Effector memory CD8-positive, alpha-beta T cell (primary cell): ENCODE data around the gene KRT27.

Experiments used
- ATAC-seq: fragments of 150-1000 bp; cut with Tn5 transposase; replicated peaks from 2 replicates; pipeline ENCODE4 v1.10.0; 2021; ENCODE audit warnings: mild to moderate bottlenecking, moderate library complexity
- DNase-seq, 3 experiments: peaks; one replicate each; pipeline ENCODE4 v3.0.0; 2021
- H3K27ac Mint-ChIP-seq, 2 donors: one replicate each; pipeline ENCODE4 v1.8.0; 2022; ENCODE audit warnings: mild to moderate bottlenecking in 2 of 2, mixed read lengths in 2 of 2, moderate library complexity in 2 of 2
- H3K27me3 Mint-ChIP-seq, 2 donors: one replicate each; pipeline ENCODE4 v1.8.0; 2022; ENCODE audit warnings: mixed read lengths in 2 of 2
- H3K36me3 Mint-ChIP-seq: one replicate; pipeline ENCODE4 v1.8.0; 2022; ENCODE audit warnings: mild to moderate bottlenecking, moderate library complexity, mixed read lengths; ENCODE audit not compliant: insufficient read depth
- H3K4me1 Mint-ChIP-seq, 2 donors: one replicate each; pipeline ENCODE4 v1.8.0; 2022; ENCODE audit warnings: low read depth in 2 of 2, mixed read lengths in 2 of 2
- H3K4me3 Mint-ChIP-seq, 2 donors: one replicate each; pipeline ENCODE4 v1.8.0; 2022; ENCODE audit warnings: mild to moderate bottlenecking in 2 of 2, mixed read lengths in 2 of 2, moderate library complexity in 2 of 2
- H3K9me3 Mint-ChIP-seq, 2 donors: one replicate each; pipeline ENCODE4 v1.8.0; 2022; ENCODE audit warnings: mixed read lengths in 2 of 2

KRT27 gene

GRCh38 chr17:40796846-40797245, 14.5 kb upstream of the KRT27 start:
- Mint-ChIP-seq H3K27me3 (peaks cover 43 to 46% of the 10 kb centered on the region in 2 donors), H3K4me3 (no peak overlapping the region), H3K27ac (no peak overlapping the region), H3K36me3 (no peaks in the 10 kb centered on the region), H3K4me1 (no peaks in the 10 kb centered on the region), H3K9me3 (no peaks in the 10 kb centered on the region)
- ATAC-seq (no peak), DNase-seq (no peak)

GRCh38 chr17:40795019-40795667, 12.8 kb upstream of the KRT27 start:
- ATAC-seq (no peak), DNase-seq (no peak)
- Mint-ChIP-seq H3K4me1 (no peaks in the 10 kb centered on the region), H3K27ac (no peak overlapping the region), H3K4me3 (no peak overlapping the region), H3K9me3 (no peaks in the 10 kb centered on the region), H3K36me3 (no peaks in the 10 kb centered on the region), H3K27me3 (peaks cover 43 to 46% of the 10 kb centered on the region in 2 donors)

- peaks cover 41 to 46% of the 10 kb centered on the region in 2 donors for H3K27me3 Mint-ChIP-seq
- DNase-seq (no peak), ATAC-seq (no peak)
- no peaks in the 10 kb centered on the region for H3K36me3 Mint-ChIP-seq
- no peak overlapping the region for H3K4me3 Mint-ChIP-seq
- no peak overlapping the region for H3K27ac Mint-ChIP-seq
- H3K4me1 Mint-ChIP-seq: no peaks in the 10 kb centered on the region
- H3K9me3 Mint-ChIP-seq: no peaks in the 10 kb centered on the region
These were observed 12.1 kb upstream of the KRT27 start for GRCh38 chr17:40794466-40794865.

- Mint-ChIP-seq H3K27me3 (peaks cover 37 to 46% of the 10 kb centered on the region in 2 donors), H3K4me1 (no peaks in the 10 kb centered on the region), H3K4me3 (no peak overlapping the region), H3K27ac (no peak overlapping the region), H3K9me3 (no peaks in the 10 kb centered on the region), H3K36me3 (no peaks in the 10 kb centered on the region)
- ATAC-seq (no peak), DNase-seq (no peak)
These were observed 11.5 kb upstream of the KRT27 start for GRCh38 chr17:40793832-40794231.

- Mint-ChIP-seq H3K9me3 (no peaks in the 10 kb centered on the region), H3K4me3 (no peak overlapping the region), H3K4me1 (no peaks in the 10 kb centered on the region), H3K27me3 (peaks cover 39 to 43% of the 10 kb centered on the region in 2 donors), H3K27ac (no peak overlapping the region), H3K36me3 (peaks cover 4% of the 10 kb centered on the region)
- no peak for DNase-seq
- ATAC-seq: no peak
These were observed 9.6 kb upstream of the KRT27 start for GRCh38 chr17:40791787-40792436.

- no peaks in the 10 kb centered on the region for H3K9me3 Mint-ChIP-seq
- H3K4me1 Mint-ChIP-seq: no peaks in the 10 kb centered on the region
- no peak for ATAC-seq
- H3K27ac Mint-ChIP-seq: no peak overlapping the region
- no peak overlapping the region for H3K4me3 Mint-ChIP-seq
- peaks cover 31 to 36% of the 10 kb centered on the region in 2 donors for H3K27me3 Mint-ChIP-seq
- DNase-seq: no peak
- H3K36me3 Mint-ChIP-seq: peaks cover 4% of the 10 kb centered on the region
These were observed 8.8 kb upstream of the KRT27 start for GRCh38 chr17:40791111-40791510.

GRCh38 chr17:40779181-40779909, 3.0 kb downstream of the KRT27 start:
- no peak overlapping the region for H3K4me3 Mint-ChIP-seq
- ATAC-seq (no peak), DNase-seq (no peak)
- H3K36me3 Mint-ChIP-seq: no peaks in the 10 kb centered on the region
- H3K4me1 Mint-ChIP-seq: no peaks in the 10 kb centered on the region
- H3K9me3 Mint-ChIP-seq: no peaks in the 10 kb centered on the region
- H3K27me3 Mint-ChIP-seq: peaks cover 73 to 92% of the 10 kb centered on the region in 2 donors
- H3K27ac Mint-ChIP-seq: no peak overlapping the region

GRCh38 chr17:40778461-40778860, 3.9 kb downstream of the KRT27 start:
- H3K36me3 Mint-ChIP-seq: no peaks in the 10 kb centered on the region
- peaks cover 72 to 86% of the 10 kb centered on the region in 2 donors for H3K27me3 Mint-ChIP-seq
- H3K27ac Mint-ChIP-seq: no peak overlapping the region
- no peak overlapping the region for H3K4me3 Mint-ChIP-seq
- H3K4me1 Mint-ChIP-seq: no peaks in the 10 kb centered on the region
- ATAC-seq (no peak), DNase-seq (no peak)
- H3K9me3 Mint-ChIP-seq: no peaks in the 10 kb centered on the region

GRCh38 chr17:40777971-40778370, 4.4 kb downstream of the KRT27 start:
- Mint-ChIP-seq H3K36me3 (no peaks in the 10 kb centered on the region), H3K27ac (no peak overlapping the region), H3K27me3 (peaks cover 68 to 82% of the 10 kb centered on the region in 2 donors)

GRCh38 chr17:40777459-40777858, 4.9 kb downstream of the KRT27 start:
- no peaks in the 10 kb centered on the region for H3K36me3 Mint-ChIP-seq
- no peak overlapping the region for H3K4me3 Mint-ChIP-seq
- ATAC-seq: no peak
- H3K4me1 Mint-ChIP-seq: no peaks in the 10 kb centered on the region
- peaks cover 68 to 82% of the 10 kb centered on the region in 2 donors for H3K27me3 Mint-ChIP-seq
- DNase-seq: no peak
- H3K9me3 Mint-ChIP-seq: no peaks in the 10 kb centered on the region
- no peak overlapping the region for H3K27ac Mint-ChIP-seq

More at GRCh38 chr17:40777971-40778370, 4.4 kb downstream of the KRT27 start:
- Mint-ChIP-seq H3K9me3 (no peaks in the 10 kb centered on the region), H3K4me3 (no peak overlapping the region), H3K4me1 (no peaks in the 10 kb centered on the region)
- ATAC-seq: no peak
- DNase-seq: no peak

GRCh38 chr17:40775945-40776344, 6.4 kb downstream of the KRT27 start:
- Mint-ChIP-seq H3K4me1 (no peaks in the 10 kb centered on the region), H3K4me3 (no peak overlapping the region), H3K27me3 (peaks cover 74 to 80% of the 10 kb centered on the region in 2 donors), H3K36me3 (no peaks in the 10 kb centered on the region), H3K9me3 (no peaks in the 10 kb centered on the region), H3K27ac (no peak overlapping the region)
- ATAC-seq (no peak), DNase-seq (no peak)

GRCh38 chr17:40772101-40772500, 10.2 kb downstream of the KRT27 start, which contains the start of gene KRT26:
Gene KRT26 (minus strand): TSS chr17:40772201. CDS start chr17:40772113, 88 bp downstream.
- H3K27me3 Mint-ChIP-seq: peaks cover 56 to 57% of the 10 kb centered on the region in 2 donors
- H3K4me3 Mint-ChIP-seq: no peak within 1 kb of the TSS
- no peak within 1 kb of the TSS for H3K27ac Mint-ChIP-seq
- no peaks in the 10 kb centered on the region for H3K36me3 Mint-ChIP-seq
- no peaks in the 10 kb centered on the region for H3K4me1 Mint-ChIP-seq
- H3K9me3 Mint-ChIP-seq: no peaks in the 10 kb centered on the region
- DNase-seq (no peak), ATAC-seq (no peak)

- Mint-ChIP-seq H3K9me3 (peaks cover 0 to 5% of the 10 kb centered on the region in 2 donors), H3K4me3 (no peak overlapping the region), H3K27ac (no peak overlapping the region), H3K4me1 (no peaks in the 10 kb centered on the region), H3K27me3 (peaks cover 36 to 37% of the 10 kb centered on the region in 2 donors), H3K36me3 (no peaks in the 10 kb centered on the region)
- ATAC-seq (no peak), DNase-seq (no peak)
These were observed 16.7 kb downstream of the KRT27 start for GRCh38 chr17:40765657-40766056.
